NK-92 (cell line): Measurements from ENCODE around the gene LRRTM4.
"Not testable (repeated sequence)": the region's sequence is repeated elsewhere in the genome, so short reads cannot be mapped to it uniquely, and the experiment has no call there.

Source experiments
- DNase-seq: peaks from one replicate; lab custom pipeline; 2025; ENCODE audit not compliant: unreplicated experiment; lab: John Stamatoyannopoulos, UW

Gene LRRTM4

DNA sequence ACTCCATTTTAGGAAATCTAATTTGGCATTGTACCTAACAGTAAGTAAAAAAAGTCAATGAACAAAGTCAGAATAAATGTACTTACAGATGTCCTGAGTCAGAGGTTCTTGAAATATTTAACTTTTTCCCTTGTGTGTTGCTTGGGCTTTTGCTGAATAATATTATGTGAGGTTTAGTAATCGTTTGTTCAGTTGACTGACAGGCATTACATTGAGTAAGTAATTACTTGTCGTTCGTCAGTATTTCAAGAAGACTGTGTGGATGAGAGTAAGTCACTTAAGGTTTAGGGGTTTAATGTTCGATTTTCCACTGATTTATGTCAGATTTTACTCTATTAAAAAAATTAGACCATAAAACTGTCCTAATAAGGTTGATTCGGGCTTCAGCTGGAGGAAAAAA lies 342.9 kb downstream of the LRRTM4 start:
- no peak for DNase-seq

DNA sequence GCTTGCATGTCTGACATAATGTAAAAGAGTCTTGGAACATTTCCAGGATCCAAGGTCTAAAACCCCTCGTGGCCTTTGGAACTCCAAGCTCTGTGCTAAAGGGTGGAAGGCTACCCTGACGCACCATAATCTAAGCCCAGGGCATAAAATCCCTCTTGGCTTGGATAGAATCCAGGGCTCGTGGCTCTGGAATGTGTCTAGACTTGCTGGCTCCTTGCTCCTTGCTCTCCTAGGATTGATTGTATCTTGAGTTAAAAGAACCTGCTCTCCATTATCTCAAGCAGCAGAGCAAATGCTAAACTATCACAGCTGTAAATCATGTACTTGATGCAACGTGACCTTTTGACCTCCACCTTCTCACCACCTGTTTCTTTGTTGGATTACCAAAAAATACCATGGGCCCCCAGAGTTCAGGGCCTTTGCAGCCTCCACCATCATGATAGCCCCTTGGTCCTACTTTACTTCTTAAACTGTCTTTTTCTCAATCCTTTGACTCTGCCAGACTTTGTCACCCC lies 346.9 kb downstream of the LRRTM4 start:
- DNase-seq = not testable (repeated sequence)

DNA sequence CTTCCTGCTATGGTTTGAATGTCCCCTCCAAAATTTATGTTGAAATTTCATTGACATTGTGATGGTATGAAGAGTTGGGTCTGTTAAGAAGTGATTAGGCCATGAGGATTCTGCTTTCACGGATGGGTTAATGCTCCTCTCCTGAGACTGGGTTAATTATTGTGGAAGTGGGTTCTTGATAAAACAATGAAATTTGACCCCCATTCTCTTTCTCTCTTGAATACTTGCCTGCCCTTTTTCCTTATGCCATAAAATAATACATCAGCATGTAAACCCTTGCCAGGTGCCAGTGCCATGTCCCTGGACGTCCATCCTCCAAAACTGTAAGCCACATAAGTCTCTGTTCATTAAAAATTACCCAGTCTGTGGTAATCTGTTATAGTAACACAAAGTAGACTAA lies 352.8 kb downstream of the LRRTM4 start:
- no peak for DNase-seq

DNA sequence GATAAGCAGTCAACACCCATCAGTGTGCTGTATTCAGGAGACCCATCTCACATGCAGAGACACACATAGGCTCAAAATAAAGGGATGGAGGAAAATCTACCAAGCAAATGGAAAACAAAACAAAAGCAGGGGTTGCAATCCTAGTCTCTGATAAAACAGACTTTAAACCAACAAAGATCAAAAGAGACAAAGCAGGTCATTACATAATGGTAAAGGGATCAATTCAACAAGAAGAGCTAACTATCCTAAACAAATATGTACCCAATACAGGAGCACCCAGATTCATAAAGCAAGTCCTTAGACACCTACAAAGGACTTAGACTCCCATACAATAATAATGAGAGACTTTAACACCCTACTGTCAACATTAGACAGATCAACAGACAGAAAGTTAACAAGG lies 358.2 kb downstream of the LRRTM4 start:
- not testable (repeated sequence) for DNase-seq

DNA sequence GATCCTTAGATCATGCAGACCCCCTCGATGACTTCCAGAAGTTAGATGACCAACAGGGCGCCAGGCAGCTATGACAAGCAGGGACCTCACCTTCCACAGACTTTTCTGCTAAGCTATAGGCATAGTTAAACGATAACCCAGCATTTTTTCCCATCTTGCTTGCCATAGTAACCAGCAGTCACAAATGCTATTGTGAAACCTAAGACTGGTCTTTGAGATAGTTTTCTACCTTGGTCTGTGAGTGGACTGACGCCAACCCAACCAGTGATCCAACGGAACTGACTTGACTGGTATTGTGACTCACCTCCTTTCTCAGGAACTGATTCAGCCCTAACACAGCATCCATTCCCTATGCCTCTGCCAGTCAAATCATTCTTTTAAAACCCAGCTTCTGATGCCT lies 361.2 kb downstream of the LRRTM4 start:
- no peak for DNase-seq

DNA sequence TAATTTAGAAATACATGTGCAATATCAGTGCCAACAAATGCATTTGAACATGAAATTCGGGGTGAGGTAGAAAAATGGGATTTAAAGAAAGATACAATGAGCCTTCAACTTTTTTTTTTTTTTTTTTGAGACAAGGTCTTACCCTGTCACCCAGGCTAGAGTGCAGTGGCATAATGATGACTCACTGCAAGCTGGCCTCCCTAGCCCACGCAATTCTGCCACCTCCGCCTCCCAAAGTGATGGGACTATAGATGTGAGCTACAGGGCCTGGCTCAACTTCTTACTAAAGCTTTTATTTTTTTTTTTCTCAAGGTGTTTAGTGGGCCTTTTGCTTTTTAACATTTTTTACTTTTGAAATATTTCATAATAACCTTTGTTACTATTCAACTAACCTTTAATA lies 365.6 kb downstream of the LRRTM4 start:
- no peak for DNase-seq

DNA sequence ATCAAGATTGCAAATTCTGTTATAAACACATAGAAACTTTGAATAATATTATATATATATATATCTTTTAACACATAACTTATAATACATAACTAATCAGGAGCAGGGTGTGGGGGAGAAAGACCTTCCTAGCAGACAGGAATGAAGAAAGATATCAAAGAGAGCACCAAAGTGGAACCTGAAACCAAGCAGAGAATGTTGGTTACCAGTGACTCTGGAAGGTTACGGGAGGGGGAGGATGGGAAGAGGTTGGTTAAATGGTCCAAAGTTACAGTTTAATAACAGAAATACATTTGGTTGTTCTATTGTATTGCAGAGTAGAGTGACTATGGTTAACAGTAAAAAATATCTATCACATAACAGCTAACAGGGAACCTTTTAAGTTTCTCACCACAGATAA lies 366.7 kb downstream of the LRRTM4 start:
- no peak for DNase-seq

DNA sequence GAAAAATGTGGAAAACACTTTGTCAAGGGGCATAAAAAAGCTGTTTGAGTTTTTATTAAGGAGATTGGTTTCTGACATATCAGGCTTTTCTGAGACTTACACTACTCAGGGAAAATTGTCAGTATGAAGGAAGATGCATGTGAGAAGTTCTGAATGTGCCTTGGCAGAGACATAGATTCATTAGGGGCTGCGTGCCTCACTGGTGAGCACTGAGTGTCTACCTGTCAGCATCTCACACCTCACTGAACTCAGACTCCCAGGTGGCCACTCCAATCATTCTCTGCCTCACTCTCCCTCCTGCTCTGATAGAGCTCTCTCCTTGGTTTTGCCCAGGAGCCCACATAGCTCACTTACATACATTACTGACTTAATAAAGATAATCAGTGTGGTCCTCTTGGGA lies 372.6 kb downstream of the LRRTM4 start:
- no peak for DNase-seq

DNA sequence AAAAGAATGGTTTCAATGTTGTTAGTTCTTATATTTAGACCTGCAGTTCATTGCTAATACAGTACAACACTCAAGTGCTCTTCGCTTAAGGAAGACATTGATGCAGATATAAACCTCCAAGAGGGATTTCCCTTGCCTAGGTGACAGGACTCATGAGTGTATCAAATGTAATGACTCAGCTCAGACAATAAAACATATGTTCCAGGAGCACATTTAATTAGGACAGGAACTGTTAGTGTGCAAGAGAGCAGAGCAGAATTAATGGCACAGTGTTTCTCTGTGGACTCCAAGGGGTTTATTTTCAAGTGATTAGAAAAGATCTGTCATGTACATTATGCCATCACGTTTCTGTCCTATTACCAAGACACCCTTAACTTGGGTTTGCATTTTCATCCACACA lies 375.0 kb downstream of the LRRTM4 start:
- DNase-seq = no peak

DNA sequence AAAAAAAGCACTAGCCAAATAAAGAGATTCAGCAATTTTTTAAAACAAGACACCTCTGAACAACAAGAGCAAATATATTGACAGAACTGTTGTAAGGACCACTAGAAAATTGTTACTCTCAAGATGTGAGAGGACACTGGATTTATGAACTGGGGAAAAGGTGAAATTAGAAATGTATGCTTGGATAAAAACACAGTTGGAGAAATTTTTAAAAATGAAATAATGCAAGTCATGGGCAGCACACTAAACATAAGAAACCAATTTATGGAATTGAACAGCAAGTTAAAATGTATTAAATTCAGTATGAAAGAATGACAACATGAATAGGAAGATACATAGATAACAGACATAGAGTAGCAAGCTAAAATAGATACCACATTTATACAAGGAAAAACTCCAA lies 377.4 kb downstream of the LRRTM4 start:
- DNase-seq = no peak

DNA sequence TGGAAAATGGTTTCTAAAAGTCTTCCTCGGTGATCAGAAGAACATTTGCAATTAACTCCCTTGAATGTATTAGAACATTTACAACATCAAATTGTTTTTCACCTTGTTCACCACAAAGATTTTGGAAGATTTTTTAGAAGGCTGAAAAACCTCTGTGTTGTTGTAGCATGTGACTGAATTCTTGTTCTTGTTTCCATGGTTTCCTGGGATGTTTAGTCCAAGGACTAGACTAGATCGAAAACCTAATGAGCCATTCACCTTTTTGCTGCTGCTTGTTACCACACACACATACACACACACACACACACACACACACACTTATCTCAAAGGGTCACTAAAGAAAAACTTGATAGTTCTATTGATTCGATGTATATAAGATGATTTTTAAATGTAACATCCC lies 380.0 kb downstream of the LRRTM4 start:
- DNase-seq = no peak

DNA sequence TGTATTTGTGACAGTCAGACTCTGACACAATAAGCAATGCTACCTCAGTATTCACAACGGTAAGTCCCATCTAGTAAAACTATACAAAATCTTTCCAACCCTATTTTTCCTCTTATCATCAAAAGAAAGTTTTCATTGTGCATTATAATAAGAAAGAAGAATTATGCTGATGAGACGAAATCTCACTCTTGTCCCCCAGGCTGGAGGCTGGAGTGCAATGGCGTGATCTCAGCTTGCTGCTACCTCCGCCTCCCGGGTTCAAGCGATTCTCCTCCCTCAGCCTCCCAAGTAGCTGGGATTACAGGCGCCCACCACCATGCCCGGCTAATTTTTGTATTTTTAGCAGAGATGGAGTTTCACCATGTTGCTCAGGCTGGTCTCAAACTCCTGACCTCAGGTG lies 393.7 kb downstream of the LRRTM4 start:
- not testable (repeated sequence) for DNase-seq

DNA sequence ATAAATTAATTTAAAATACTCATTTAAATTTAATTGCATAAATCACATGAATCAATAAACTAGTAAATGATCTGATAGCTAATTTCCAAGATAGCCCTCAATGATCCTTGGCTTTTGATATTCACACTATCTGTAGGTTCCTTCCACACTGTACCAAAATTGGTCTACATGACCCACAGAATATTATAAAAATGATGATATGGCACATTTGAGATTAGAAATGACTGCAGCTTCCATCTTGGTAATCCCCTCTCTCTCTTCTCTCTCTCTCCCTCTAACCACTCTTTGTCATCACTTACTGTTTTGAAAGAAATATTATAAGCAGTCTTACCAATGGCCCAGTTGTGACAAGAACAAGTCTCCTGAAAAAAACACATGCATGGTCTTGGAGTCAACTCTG lies 394.8 kb downstream of the LRRTM4 start:
- DNase-seq = no peak

DNA sequence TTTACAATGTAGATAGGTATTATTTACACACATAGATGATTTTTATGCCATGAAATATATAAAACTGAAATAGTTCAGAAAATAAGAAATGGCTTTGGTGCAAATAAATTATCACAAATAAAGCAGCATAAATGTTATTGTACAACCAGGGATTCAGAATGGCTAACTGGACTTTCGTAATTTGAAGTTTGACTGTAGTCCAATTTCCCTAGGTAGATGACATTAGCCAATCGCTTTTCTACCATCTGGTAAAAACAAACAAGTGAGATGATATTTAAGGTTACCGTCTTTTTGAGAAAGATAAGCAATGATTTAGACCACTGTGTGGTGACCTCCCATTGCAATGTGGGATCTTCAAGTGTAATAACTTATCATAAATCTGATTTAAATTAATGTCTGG lies 400.7 kb downstream of the LRRTM4 start:
- no peak for DNase-seq

DNA sequence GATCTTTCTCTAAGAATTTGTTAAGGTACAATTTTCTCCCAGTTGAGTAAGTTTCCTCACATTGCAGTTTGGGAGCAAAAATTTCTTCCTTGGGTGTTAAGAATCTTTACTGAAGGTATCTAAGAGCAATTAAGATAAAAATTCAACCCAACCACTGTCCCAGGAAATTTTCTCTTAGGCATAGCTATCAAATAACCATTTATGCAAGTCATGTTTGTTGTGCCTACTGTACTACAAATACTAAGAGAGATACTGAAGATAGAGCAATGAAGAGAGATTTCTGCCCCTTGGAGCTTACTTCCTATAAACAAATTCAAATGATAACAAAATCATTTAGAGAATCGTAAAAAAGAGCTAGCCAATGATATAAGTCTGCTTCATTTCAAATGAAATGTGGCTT lies 402.8 kb downstream of the LRRTM4 start:
- DNase-seq = no peak

DNA sequence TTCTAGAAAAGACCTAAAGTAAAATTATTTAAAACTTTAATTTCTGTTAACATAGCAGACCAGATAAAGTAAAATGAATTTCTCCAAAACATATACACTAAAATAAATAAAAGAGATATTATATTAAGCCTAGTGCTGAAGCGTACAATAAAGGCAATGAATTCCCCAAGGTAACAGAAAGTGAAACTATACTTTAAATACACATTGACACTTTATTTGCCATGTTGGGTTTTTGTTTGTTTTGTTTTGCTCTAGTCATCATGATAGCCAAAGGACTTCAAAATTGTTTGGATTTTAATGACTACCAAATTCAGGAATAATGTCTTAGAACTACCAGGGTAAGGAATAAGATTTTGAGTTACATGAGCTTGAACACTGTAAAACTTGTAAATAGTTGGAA lies 413.3 kb downstream of the LRRTM4 start:
- no peak for DNase-seq

DNA sequence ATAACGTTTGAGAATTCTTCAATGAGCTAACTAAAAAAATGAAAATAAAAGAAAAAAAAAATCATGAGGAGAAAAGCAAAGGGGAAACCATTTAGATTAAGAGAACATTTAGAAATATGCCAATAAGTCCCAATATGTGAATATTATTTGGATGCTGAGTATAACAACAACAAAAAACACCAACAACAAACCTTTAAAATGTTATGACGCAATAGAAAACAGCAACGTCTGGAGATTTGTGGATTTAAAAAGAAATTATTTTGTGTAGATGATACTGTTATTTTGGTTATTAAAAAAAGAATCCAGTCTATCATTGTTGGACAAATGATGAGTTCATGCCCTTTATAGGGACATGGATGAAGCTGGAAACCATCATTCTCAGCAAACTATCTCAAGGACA lies 417.2 kb downstream of the LRRTM4 start:
- no peak for DNase-seq

DNA sequence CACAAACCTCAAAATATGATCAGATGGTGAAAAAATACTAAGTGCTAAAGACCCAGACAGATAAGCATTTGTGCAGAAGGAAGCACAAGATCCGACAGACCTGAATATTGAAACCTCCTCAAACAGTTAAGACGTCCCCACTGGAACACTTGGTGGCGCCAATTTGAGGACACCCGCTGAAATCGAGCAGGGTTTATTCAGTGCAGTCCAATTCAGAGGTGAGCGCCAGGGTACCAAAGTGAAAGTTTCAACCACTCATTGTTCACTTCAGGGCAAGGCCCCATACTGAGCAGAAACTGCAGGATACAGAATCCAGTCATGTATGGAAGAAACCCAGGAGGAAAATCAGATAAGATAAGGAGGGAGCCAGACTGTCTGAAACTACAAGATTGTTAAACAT lies 417.6 kb downstream of the LRRTM4 start:
- no peak for DNase-seq

DNA sequence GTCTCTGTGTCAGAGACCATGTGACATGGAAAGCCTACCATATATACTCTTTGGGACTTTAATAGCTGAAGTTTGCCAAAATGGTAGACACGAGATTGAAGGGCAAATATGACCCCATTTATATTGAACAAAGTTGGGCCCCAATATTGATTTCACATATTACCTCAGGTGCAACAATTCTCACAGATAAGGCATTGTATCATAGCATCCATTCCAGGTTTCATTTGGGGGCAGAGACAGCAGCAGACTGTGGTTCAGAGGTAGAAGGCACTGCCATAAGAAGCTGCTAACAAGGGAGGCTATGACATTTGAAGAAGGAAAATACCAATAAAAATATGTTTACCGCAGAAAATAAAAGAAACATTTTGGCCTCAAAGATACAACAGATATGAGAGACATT lies 419.2 kb downstream of the LRRTM4 start:
- no peak for DNase-seq

DNA sequence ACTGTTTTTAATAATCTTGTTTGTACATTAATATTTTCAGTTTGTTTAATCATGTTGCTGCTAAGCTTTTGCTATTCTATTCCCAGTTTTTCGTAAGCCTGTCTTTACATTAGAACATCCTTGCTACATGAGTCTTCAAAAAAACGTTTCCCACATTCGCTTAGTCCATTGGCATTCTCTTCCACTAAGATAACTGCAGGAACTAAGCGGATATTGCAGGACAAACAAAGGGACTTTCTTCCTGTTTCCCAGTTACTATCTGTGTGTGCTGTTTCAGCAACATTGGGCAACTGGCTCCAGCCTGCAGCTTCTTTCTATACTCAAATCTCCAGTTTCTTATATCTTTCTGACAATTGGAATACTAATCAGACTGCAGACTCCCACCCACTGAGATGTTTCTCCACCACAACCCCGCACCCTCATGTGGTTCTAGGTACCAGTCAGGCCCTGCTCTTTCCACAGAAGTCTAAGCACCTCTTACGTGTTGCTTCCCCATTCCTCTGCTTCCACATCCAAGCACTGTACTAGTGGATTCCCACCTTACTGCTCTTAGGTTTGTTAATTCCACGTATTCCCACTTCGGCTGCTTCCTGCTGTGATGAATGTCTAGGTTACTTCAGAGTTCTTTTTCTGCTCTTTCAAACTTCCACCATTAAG lies 420.3 kb downstream of the LRRTM4 start:
- DNase-seq = no peak

DNA sequence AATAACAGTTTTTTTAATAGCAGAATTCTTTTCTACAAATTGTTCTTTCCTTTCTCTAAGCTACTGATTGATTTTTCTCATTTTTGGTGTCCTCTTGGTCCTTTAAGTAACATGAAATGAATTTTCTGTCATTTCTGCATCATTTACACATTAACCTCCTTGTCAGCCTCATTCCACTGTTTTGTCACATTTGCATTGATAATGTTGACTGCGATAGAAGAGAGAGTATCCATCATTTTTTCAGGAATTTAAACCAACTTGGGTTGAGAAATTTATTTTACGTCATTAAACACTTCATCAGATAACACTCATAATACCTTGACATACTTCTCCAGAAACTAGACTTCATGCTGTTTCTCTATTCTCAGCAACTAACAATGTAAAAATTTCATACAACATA lies 422.2 kb downstream of the LRRTM4 start:
- DNase-seq = no peak

DNA sequence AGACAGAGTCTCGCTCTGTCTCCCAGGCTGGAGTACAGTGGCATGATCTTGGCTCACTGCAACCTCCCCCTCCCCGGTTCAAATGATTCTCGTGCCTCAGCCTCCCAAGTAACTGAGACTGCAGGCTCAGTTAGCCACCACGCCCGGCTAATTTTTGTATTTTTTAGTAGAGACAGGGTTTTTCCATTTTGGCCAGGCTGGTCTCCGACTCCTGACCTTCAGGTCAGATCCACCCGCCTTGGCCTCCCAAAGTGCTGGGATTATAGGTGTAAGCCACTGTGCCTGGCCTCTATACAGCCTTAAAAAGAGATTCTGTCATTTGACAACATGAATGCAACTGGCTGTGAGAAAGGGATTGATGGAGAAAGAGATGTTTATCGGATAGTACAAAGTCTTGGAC lies 426.7 kb downstream of the LRRTM4 start:
- not testable (repeated sequence) for DNase-seq

DNA sequence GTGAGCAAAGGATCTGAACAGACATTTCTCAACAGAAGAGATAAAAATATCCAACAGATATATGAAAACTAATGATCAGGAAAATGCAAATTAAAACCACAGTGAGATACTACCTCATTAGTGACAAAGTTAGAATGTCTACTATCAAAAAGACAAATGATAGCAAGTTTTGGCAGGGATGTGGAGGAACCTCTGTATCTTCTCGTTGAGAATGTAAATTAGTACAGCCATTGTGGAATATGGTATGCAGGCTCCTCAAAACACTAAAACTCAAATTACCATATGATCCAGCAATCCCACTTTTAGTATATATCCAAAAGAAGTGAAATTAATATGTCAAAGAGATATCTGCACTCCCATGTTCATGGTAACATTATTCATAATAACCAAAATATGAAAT lies 427.1 kb downstream of the LRRTM4 start:
- DNase-seq = no peak
